Measurements from ENCODE around the gene BICDL2. TPM values are rescaled to one million over a fixed set of nuclear protein-coding genes. Genes with fewer than 3 reads are reported as not detected.

The BICDL2 gene
- total and polyA plus RNA-seq, 9 of the 15 experiments (the other 6 are each of a cell fraction or from before 2014, with no cell fraction given), result 0.09 to 0.28 (median 0.09) TPM; not detected in 6

GRCh38 chr16:3020247-3020603, 16.5 kb downstream of the BICDL2 start, which contains the start of gene TNFRSF12A (continued):
- TF ChIP-seq, protein P1, sequence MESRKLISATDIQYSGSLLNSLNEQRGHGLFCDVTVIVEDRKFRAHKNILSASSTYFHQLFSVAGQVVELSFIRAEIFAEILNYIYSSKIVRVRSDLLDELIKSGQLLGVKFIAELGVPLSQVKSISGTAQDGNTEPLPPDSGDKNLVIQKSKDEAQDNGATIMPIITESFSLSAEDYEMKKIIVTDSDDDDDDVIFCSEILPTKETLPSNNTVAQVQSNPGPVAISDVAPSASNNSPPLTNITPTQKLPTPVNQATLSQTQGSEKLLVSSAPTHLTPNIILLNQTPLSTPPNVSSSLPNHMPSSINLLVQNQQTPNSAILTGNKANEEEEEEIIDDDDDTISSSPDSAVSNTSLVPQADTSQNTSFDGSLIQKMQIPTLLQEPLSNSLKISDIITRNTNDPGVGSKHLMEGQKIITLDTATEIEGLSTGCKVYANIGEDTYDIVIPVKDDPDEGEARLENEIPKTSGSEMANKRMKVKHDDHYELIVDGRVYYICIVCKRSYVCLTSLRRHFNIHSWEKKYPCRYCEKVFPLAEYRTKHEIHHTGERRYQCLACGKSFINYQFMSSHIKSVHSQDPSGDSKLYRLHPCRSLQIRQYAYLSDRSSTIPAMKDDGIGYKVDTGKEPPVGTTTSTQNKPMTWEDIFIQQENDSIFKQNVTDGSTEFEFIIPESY (CRISPR knock-in tag; IDR thresholded peaks at IDR 0.05), result no peak
- no peak for TF ChIP-seq TCFL5 (CRISPR knock-in tag; conservative IDR thresholded peaks at IDR 0.05)
- TF ChIP-seq ZBTB26 (CRISPR knock-in tag; IDR thresholded peaks at IDR 0.05), result no peak
- TF ChIP-seq BRF1 (IDR thresholded peaks at IDR 0.05; ENCODE audit: borderline replicate concordance, extremely low read depth, insufficient read length), result no peak
- no peak for TF ChIP-seq ZNF695 (CRISPR knock-in tag; IDR thresholded peaks at IDR 0.05)
- TF ChIP-seq ATF3 (IDR thresholded peaks at IDR 0.05), result no peak
- TF ChIP-seq ATF3 (CRISPR knock-in tag; conservative IDR thresholded peaks at IDR 0.05), result no peak
- TF ChIP-seq, protein P2, sequence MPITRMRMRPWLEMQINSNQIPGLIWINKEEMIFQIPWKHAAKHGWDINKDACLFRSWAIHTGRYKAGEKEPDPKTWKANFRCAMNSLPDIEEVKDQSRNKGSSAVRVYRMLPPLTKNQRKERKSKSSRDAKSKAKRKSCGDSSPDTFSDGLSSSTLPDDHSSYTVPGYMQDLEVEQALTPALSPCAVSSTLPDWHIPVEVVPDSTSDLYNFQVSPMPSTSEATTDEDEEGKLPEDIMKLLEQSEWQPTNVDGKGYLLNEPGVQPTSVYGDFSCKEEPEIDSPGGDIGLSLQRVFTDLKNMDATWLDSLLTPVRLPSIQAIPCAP (CRISPR knock-in tag; IDR thresholded peaks at IDR 0.05; ENCODE audit: borderline replicate concordance), result no peak
- TF ChIP-seq MYBL2 (IDR thresholded peaks at IDR 0.05; ENCODE audit: low read depth), result no peak
- TF ChIP-seq MYBL2 (CRISPR knock-in tag; IDR thresholded peaks at IDR 0.05; ENCODE audit: borderline replicate concordance), result no peak
- TF ChIP-seq ZNF280A (IDR thresholded peaks at IDR 0.05; ENCODE audit: low read depth, partially characterized antibody), result no peak
- TF ChIP-seq, protein P3, sequence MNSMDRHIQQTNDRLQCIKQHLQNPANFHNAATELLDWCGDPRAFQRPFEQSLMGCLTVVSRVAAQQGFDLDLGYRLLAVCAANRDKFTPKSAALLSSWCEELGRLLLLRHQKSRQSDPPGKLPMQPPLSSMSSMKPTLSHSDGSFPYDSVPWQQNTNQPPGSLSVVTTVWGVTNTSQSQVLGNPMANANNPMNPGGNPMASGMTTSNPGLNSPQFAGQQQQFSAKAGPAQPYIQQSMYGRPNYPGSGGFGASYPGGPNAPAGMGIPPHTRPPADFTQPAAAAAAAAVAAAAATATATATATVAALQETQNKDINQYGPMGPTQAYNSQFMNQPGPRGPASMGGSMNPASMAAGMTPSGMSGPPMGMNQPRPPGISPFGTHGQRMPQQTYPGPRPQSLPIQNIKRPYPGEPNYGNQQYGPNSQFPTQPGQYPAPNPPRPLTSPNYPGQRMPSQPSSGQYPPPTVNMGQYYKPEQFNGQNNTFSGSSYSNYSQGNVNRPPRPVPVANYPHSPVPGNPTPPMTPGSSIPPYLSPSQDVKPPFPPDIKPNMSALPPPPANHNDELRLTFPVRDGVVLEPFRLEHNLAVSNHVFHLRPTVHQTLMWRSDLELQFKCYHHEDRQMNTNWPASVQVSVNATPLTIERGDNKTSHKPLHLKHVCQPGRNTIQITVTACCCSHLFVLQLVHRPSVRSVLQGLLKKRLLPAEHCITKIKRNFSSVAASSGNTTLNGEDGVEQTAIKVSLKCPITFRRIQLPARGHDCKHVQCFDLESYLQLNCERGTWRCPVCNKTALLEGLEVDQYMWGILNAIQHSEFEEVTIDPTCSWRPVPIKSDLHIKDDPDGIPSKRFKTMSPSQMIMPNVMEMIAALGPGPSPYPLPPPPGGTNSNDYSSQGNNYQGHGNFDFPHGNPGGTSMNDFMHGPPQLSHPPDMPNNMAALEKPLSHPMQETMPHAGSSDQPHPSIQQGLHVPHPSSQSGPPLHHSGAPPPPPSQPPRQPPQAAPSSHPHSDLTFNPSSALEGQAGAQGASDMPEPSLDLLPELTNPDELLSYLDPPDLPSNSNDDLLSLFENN (IDR thresholded peaks at IDR 0.05; ENCODE audit: low read depth in 2 of 2, low read length in 2 of 2), result peak in 1 of 2 experiments; percentile 15; a peak in 1 of 4 replicates
- TF ChIP-seq, protein P4, sequence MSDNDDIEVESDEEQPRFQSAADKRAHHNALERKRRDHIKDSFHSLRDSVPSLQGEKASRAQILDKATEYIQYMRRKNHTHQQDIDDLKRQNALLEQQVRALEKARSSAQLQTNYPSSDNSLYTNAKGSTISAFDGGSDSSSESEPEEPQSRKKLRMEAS (CRISPR knock-in tag; IDR thresholded peaks at IDR 0.05), result no peak
- TF ChIP-seq GTF2A2 (tag; IDR thresholded peaks at IDR 0.05), result no peak
- no peak for TF ChIP-seq RAD51 (IDR thresholded peaks at IDR 0.05; ENCODE audit: borderline replicate concordance, low read depth)
- no peak for TF ChIP-seq TOE1 (IDR thresholded peaks at IDR 0.05; ENCODE audit: borderline replicate concordance)
- TF ChIP-seq TOE1 (CRISPR knock-in tag; IDR thresholded peaks at IDR 0.05; ENCODE audit: borderline replicate concordance, low read depth), result no peak

All from K562 (cell line).